ENCODE results near the gene HHIPL2.

GRCh38 chr1:222579316-222579715 is 31.4 kb upstream of the HHIPL2 start:
- TF ChIP-seq CTCF (conservative IDR thresholded peaks at IDR 0.05) (no peak), EZH2 (IDR thresholded peaks at IDR 0.05; ENCODE audit: low read depth) (no peak)

Measured in PC-9 (cell line).